NB4 (cell line): Measurements from ENCODE around the gene GOLGA7B.

Source experiments
- DNase-seq: peaks from one replicate; pipeline ENCODE4 v3.0.0; 2010; ENCODE audit warnings: low read depth
- H3K4me3 ChIP-seq: one replicate; pipeline ENCODE4 v1.5.1; 2011; ENCODE audit warnings: mild to moderate bottlenecking, low read depth, low read length, moderate library complexity
- CTCF ChIP-seq: IDR thresholded peaks from one replicate; pipeline ENCODE4 v1.5.1; 2012; ENCODE audit warnings: low read depth, low read length
- MAX ChIP-seq: IDR thresholded peaks from 2 replicates; pipeline ENCODE4 v1.6.1; 2011; ENCODE audit warnings: low read depth, low read length
- MYC ChIP-seq: IDR thresholded peaks from 2 replicates; pipeline ENCODE4 v1.6.1; 2011; ENCODE audit warnings: low read depth, low read length
- POLR2A ChIP-seq: IDR thresholded peaks from 2 replicates; pipeline ENCODE4 v1.6.1; 2011; ENCODE audit warnings: mild to moderate bottlenecking; ENCODE audit not compliant: insufficient read length; ENCODE audit errors: extremely low read depth

Gene GOLGA7B

GRCh38 chr10:97904576-97904975 lies 54.9 kb downstream of the GOLGA7B start:
- TF ChIP-seq CTCF = no peak
- no peak for TF ChIP-seq MYC
- TF ChIP-seq MAX = no peak
- no peak for TF ChIP-seq POLR2A
- no peak for DNase-seq
- no peak overlapping the region for H3K4me3 ChIP-seq

- TF ChIP-seq MAX (no peak), CTCF (no peak), MYC (no peak), POLR2A (no peak)
- no peak overlapping the region for H3K4me3 ChIP-seq
- no peak for DNase-seq
Measured at GRCh38 chr10:97905276-97905675, 55.6 kb downstream of the GOLGA7B start.

GRCh38 chr10:97907211-97907610 lies 57.6 kb downstream of the GOLGA7B start:
- TF ChIP-seq CTCF (no peak), MAX (no peak), MYC (no peak), POLR2A (no peak)
- no peak overlapping the region for H3K4me3 ChIP-seq
- no peak for DNase-seq

GRCh38 chr10:97907830-97908229 lies 58.2 kb downstream of the GOLGA7B start:
- no peak for DNase-seq
- TF ChIP-seq CTCF = no peak
- no peak for TF ChIP-seq MAX
- no peak for TF ChIP-seq MYC
- no peak for TF ChIP-seq POLR2A
- H3K4me3 ChIP-seq = no peak overlapping the region

- H3K4me3 ChIP-seq = no peak overlapping the region
- DNase-seq = no peak
- TF ChIP-seq POLR2A (no peak), MAX (no peak), MYC (no peak), CTCF (no peak)
Measured at GRCh38 chr10:97910661-97911060, 61.0 kb downstream of the GOLGA7B start.

- no peak for DNase-seq
- no peak overlapping the region for H3K4me3 ChIP-seq
- TF ChIP-seq CTCF = no peak
- TF ChIP-seq POLR2A = no peak
- TF ChIP-seq MYC = no peak
- TF ChIP-seq MAX = no peak
Measured at GRCh38 chr10:97911217-97911616, 61.6 kb downstream of the GOLGA7B start.
